Effector memory CD8-positive, alpha-beta T cell (primary cell): ENCODE results near the gene PIGL.

Experiments
- ATAC-seq: fragments of 150-1000 bp; cut with Tn5 transposase; replicated peaks from 2 replicates; pipeline ENCODE4 v1.10.0; 2021; ENCODE audit warnings: mild to moderate bottlenecking, moderate library complexity
- DNase-seq, 3 experiments: peaks; one replicate each; pipeline ENCODE4 v3.0.0; 2021
- H3K27ac Mint-ChIP-seq, 2 donors: one replicate each; pipeline ENCODE4 v1.8.0; 2022; ENCODE audit warnings: mild to moderate bottlenecking in 2 of 2, mixed read lengths in 2 of 2, moderate library complexity in 2 of 2
- H3K27me3 Mint-ChIP-seq, 2 donors: one replicate each; pipeline ENCODE4 v1.8.0; 2022; ENCODE audit warnings: mixed read lengths in 2 of 2
- H3K36me3 Mint-ChIP-seq: one replicate; pipeline ENCODE4 v1.8.0; 2022; ENCODE audit warnings: mild to moderate bottlenecking, moderate library complexity, mixed read lengths; ENCODE audit not compliant: insufficient read depth
- H3K4me1 Mint-ChIP-seq, 2 donors: one replicate each; pipeline ENCODE4 v1.8.0; 2022; ENCODE audit warnings: low read depth in 2 of 2, mixed read lengths in 2 of 2
- H3K4me3 Mint-ChIP-seq, 2 donors: one replicate each; pipeline ENCODE4 v1.8.0; 2022; ENCODE audit warnings: mild to moderate bottlenecking in 2 of 2, mixed read lengths in 2 of 2, moderate library complexity in 2 of 2
- H3K9me3 Mint-ChIP-seq, 2 donors: one replicate each; pipeline ENCODE4 v1.8.0; 2022; ENCODE audit warnings: mixed read lengths in 2 of 2

PIGL gene

DNA sequence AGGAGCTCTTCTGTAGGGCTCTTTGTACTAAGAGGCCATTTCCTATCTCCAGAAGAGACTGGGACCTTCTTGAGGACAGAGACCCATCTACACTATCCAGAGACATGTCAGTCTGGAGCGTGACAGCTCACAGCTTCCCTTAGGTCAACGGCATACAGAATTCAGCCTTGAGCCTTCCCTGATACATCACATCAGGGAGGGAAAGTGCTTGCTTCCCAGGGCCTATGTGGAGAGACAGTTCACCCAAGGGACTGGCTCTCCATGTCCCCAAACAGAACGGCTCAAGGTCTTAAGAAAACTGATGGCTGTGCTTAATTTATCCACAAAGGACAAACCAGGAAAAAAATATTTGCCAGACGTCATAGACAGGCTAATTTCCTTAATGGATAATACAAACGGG is 128.6 kb downstream of the PIGL start:
- Mint-ChIP-seq H3K27ac (no peak overlapping the region), H3K4me1 (no peaks in the 10 kb centered on the region), H3K27me3 (no peaks in the 10 kb centered on the region), H3K36me3 (peaks cover 12% of the 10 kb centered on the region), H3K4me3 (no peak overlapping the region), H3K9me3 (no peaks in the 10 kb centered on the region)
- ATAC-seq (no peak), DNase-seq (no peak)

DNA sequence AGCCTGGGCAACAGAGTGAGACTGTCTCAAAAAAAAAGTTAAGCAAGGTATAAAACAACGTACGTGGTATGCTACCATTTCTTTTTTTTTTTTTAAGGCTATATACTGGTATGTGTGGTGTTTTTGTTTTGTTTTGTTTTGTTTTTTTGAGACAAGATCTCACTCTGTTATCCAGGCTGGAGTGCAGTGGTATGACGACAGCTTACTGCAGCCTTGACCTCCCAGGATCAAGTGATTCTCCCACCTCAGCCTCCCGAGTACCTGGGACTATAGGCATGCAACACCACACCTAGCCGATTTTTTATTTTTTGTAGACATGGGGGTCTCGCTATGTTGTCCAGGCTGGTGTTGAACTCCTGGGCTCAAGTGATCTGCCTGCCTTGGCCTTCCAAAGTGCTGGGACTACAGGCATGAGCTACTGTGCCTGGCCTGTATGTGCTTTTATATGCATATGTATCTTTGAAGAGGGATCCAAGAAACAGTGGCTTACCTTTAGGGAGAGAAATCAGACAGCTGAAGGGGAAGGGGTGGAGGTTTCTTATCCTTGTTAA is 129.8 kb downstream of the PIGL start:
- Mint-ChIP-seq H3K4me3 (no peak overlapping the region), H3K9me3 (no peaks in the 10 kb centered on the region), H3K27ac (no peak overlapping the region), H3K4me1 (peaks cover 1 to 2% of the 10 kb centered on the region in 2 donors), H3K36me3 (peaks cover 12% of the 10 kb centered on the region), H3K27me3 (no peaks in the 10 kb centered on the region)
- ATAC-seq = no peak
- no peak for DNase-seq

- ATAC-seq = no peak
- Mint-ChIP-seq H3K36me3 (peaks cover 15% of the 10 kb centered on the region), H3K9me3 (no peaks in the 10 kb centered on the region), H3K27ac (no peak overlapping the region), H3K27me3 (no peaks in the 10 kb centered on the region), H3K4me1 (peaks cover 9 to 10% of the 10 kb centered on the region in 2 donors), H3K4me3 (no peak overlapping the region)
- no peak for DNase-seq
Observed at GRCh38 chr17:16348586-16348985, 131.6 kb downstream of the PIGL start.

DNA sequence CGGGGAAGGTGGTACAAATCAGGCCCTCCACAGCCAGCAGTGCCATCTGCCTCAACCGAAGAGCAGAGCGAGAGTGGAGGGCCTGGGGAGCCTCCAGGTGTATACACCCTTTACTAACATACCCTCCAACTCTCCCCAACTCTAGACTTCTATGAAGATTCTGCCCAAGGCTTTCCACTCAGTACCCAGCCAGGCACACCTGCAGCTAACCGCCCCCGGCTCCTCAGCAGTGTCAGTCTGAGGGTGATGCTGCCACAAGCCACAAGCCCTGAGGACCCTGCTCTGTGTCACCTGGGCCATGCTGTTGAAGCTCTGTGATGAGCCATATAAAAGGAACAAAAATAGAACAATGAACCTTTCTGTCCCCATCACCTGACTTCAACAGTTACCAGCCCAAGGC is 132.4 kb downstream of the PIGL start:
- Mint-ChIP-seq H3K36me3 (peaks cover 16% of the 10 kb centered on the region), H3K27ac (peak overlapping the region in 1 of 2 donors; percentile 41), H3K9me3 (no peaks in the 10 kb centered on the region), H3K4me3 (no peak overlapping the region), H3K4me1 (peaks cover 10 to 13% of the 10 kb centered on the region in 2 donors), H3K27me3 (no peaks in the 10 kb centered on the region)
- ATAC-seq = no peak
- no peak for DNase-seq

DNA sequence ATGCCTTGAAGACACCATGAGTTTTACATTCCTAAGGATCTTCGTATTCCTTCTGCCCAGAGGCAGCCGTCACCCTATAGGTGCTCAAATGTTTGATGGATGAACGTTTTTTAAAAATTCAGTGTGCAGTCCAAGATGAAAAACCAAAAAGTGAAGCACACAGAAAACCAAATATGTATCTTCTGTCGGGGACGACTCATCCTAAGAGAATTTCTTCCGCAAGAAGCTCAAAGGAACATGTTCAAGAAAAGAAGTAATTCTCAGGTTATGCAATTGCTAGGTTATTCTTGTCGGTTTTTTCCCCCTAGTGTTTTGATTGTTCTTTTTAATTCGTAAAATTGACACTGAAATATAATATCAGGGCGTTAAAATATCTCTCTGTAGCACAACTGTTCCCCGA is 134.8 kb downstream of the PIGL start:
- peak overlapping the region; percentile 42 to 62 for H3K27ac Mint-ChIP-seq
- no peak for ATAC-seq

DNA sequence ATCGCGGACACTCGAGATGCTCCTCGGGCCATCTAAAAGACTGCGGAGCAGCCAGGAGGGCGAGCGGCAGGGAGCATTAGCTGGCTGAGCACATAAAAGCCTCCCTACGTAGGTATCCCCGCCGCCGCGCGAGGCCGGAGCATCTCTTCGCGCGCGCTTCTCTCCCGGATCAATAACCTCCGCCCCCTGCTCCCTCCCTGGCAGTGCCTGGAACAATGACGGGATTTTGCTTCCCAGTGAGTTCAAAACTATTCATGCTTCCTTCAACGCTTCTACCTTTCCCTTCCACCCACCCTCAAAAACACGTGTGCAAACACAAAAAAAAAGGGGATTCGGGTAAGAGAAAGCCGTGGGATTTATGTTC is 135.3 kb downstream of the PIGL start:
- peaks cover 10 to 13% of the 10 kb centered on the region in 2 donors for H3K4me1 Mint-ChIP-seq
- DNase-seq (peak in 1 of 3 experiments; percentile 12), ATAC-seq (no peak)
- peak overlapping the region; percentile 87 to 88 for H3K4me3 Mint-ChIP-seq
- peak overlapping the region; percentile 42 to 62 for H3K27ac Mint-ChIP-seq
- H3K27me3 Mint-ChIP-seq = no peaks in the 10 kb centered on the region
- no peaks in the 10 kb centered on the region for H3K9me3 Mint-ChIP-seq
- peaks cover 20% of the 10 kb centered on the region for H3K36me3 Mint-ChIP-seq

More for the DNA sequence above, 134.8 kb downstream of the PIGL start:
- DNase-seq = no peak
- Mint-ChIP-seq H3K4me3 (peak overlapping the region; percentile 87 to 88), H3K27me3 (no peaks in the 10 kb centered on the region), H3K9me3 (no peaks in the 10 kb centered on the region), H3K36me3 (peaks cover 20% of the 10 kb centered on the region), H3K4me1 (peaks cover 10 to 13% of the 10 kb centered on the region in 2 donors)

- no peaks in the 10 kb centered on the region for H3K27me3 Mint-ChIP-seq
- peak overlapping the region; percentile 42 to 62 for H3K27ac Mint-ChIP-seq
- H3K36me3 Mint-ChIP-seq = peaks cover 20% of the 10 kb centered on the region
- peak overlapping the region; percentile 87 to 88 for H3K4me3 Mint-ChIP-seq
- H3K4me1 Mint-ChIP-seq = peaks cover 10 to 13% of the 10 kb centered on the region in 2 donors
- H3K9me3 Mint-ChIP-seq = no peaks in the 10 kb centered on the region
- DNase-seq = peak in 2 of 3 experiments; percentile 3 to 21
- ATAC-seq = peak; percentile 72
Observed at GRCh38 chr17:16352667-16353316, 135.8 kb downstream of the PIGL start.

DNA sequence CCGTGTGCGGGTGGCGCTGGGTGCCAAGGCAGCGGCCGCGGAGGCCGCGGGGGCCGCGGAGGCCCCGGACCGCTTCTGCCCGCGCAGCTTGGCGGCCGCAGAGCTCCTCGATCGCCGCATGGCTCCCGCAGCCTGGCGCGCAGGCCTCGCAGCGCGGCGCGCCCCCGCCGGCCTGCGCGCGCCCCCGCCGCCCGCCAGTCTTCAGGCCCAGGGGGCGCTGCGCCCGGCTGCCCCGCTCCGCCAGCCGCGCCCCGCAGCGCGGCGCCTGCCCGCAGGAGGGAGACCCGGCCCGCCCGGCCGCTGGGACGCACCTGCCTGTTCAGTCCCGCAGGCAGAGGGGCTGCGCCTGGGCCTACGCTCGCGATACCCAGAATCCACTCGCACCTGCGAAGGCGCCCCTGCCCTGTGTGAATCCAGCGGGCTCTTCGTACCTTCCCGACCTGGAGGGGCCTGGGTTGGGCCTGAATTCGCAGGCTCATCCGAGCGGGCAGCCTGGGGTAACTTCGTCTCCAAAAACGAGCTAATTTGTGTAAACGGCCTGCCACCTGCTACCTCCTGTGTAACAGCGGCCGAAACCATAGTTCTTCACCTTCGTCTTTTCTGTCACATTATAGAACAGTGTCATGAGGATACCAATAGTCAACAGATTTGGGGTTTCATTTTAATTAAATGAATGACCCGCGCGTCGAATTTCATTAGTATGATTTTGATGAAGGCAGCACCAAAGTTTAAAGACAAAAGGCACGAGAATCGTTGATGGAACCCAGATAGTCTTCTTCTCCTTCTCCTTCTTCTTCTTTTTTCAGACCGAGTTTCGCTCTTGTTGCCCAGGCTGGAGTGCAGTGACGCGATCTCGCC is 136.5 kb downstream of the PIGL start, which contains the start of gene CENPV:
Gene CENPV (minus strand): TSS at position 153 of the 858 bp plus-strand sequence. CDS start 33 bp downstream, at position 120.
- ATAC-seq (peak; percentile 84), DNase-seq (peak; percentile 49 to 60 (median 53))
- H3K27ac Mint-ChIP-seq = peak within 1 kb of the TSS; percentile 62
- no peaks in the 10 kb centered on the region for H3K9me3 Mint-ChIP-seq
- H3K27me3 Mint-ChIP-seq = peaks cover 0 to 6% of the 10 kb centered on the region in 2 donors
- peaks cover 10 to 13% of the 10 kb centered on the region in 2 donors for H3K4me1 Mint-ChIP-seq
- peaks cover 20% of the 10 kb centered on the region for H3K36me3 Mint-ChIP-seq
- H3K4me3 Mint-ChIP-seq = peak within 1 kb of the TSS; percentile 87 to 88

DNA sequence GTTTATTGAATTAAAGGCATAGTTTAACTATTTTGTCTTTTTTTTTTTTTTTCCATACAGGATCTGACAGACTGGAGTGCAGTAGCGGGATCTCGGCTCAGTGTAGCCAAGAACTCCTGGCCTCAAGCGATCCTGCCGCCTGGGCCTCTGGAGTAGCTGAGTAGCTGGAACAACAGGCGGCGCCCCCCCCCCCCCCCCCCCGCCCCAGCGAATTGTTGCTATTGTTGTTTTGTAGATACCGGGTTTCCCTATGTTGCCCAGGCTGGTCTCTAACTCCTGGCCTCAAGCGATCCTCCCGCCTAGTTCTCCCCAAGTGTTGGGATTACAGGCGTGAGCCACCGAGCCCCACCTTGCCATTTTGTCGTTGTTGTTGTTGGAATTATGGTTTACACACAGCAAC is 137.6 kb downstream of the PIGL start:
- H3K27me3 Mint-ChIP-seq = peaks cover 0 to 6% of the 10 kb centered on the region in 2 donors
- peak overlapping the region; percentile 83 to 86 for H3K4me3 Mint-ChIP-seq
- no peak overlapping the region for H3K27ac Mint-ChIP-seq
- H3K9me3 Mint-ChIP-seq = no peaks in the 10 kb centered on the region
- H3K4me1 Mint-ChIP-seq = peaks cover 10 to 13% of the 10 kb centered on the region in 2 donors
- no peak for ATAC-seq
- DNase-seq = no peak
- peaks cover 18% of the 10 kb centered on the region for H3K36me3 Mint-ChIP-seq

- DNase-seq (no peak), ATAC-seq (no peak)
- Mint-ChIP-seq H3K36me3 (peaks cover 10% of the 10 kb centered on the region), H3K4me1 (peaks cover 3 to 4% of the 10 kb centered on the region in 2 donors), H3K27me3 (peaks cover 0 to 6% of the 10 kb centered on the region in 2 donors), H3K9me3 (no peaks in the 10 kb centered on the region), H3K4me3 (no peak overlapping the region), H3K27ac (peak overlapping the region in 1 of 2 donors; percentile 42)
Observed at GRCh38 chr17:16358394-16358793, 141.4 kb downstream of the PIGL start.

- Mint-ChIP-seq H3K27ac (no peak overlapping the region), H3K36me3 (no peaks in the 10 kb centered on the region), H3K4me1 (no peaks in the 10 kb centered on the region), H3K9me3 (no peaks in the 10 kb centered on the region), H3K4me3 (no peak overlapping the region), H3K27me3 (peaks cover 0 to 6% of the 10 kb centered on the region in 2 donors)
- ATAC-seq = no peak
- DNase-seq = no peak
Observed at GRCh38 chr17:16361874-16362273, 144.9 kb downstream of the PIGL start.

DNA sequence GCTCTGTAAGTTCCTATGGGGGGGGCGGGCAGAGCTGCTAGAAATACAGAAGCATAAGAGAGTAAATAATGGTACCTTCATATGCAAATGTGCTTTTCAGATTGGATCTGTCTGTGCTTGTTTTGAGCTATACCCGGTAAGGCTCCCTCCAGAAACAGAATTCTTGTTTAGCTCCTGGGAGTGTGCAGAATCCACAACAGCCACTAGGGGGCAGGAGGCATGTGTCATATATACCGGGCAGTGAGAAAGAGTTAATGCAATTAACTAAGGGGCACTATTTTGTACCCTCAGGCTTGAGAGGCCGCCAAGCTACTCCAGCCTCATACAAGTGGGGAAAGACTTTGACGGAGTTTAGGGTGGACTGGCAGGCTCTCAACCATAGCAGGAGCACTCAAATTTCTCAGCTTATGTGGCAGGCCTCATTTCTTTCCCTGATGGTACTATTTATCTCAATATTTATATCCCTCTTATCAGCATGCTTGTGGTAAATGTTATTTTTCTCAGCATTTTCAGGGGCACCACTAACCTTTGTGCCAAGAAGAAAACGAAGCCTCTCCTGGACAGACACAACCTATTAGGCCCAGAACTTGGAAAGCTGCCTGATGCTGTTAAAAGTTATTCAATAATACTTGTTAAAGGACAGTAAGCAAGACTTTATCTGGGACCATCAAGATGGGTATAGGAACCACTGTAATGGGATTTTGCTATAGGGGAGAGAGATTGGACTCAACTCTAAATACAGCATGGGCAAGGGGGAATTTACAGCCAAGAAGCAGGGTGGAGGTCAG is 146.9 kb downstream of the PIGL start:
- H3K27me3 Mint-ChIP-seq = no peaks in the 10 kb centered on the region
- no peaks in the 10 kb centered on the region for H3K4me1 Mint-ChIP-seq
- DNase-seq (peak; percentile 61 to 72 (median 62)), ATAC-seq (peak; percentile 95)
- no peaks in the 10 kb centered on the region for H3K36me3 Mint-ChIP-seq
- no peak overlapping the region for H3K27ac Mint-ChIP-seq
- H3K9me3 Mint-ChIP-seq = no peaks in the 10 kb centered on the region
- H3K4me3 Mint-ChIP-seq = no peak overlapping the region

GRCh38 chr17:16364625-16365024 is 147.6 kb downstream of the PIGL start:
- ATAC-seq (no peak), DNase-seq (no peak)
- Mint-ChIP-seq H3K9me3 (no peaks in the 10 kb centered on the region), H3K36me3 (no peaks in the 10 kb centered on the region), H3K4me3 (no peak overlapping the region), H3K4me1 (no peaks in the 10 kb centered on the region), H3K27ac (no peak overlapping the region), H3K27me3 (no peaks in the 10 kb centered on the region)
